Activated CD8-positive, alpha-beta T cell treated with anti-CD3 and anti-CD28 coated beads, Interleukin-2, amount 10 ng/mL, durations not matched to agents 7 days and 5 days (primary cell): Measurements from ENCODE around the gene KRT86. TPM values are rescaled to one million over a fixed set of nuclear protein-coding genes. Genes with fewer than 3 reads are reported as not detected.

ENCODE experiments used
- ATAC-seq: fragments of 150-1000 bp; cut with Tn5 transposase; one replicate; pipeline ENCODE4 v1.10.0; 2021; ENCODE audit warnings: moderate library complexity
- CTCF ChIA-PET: fragments of 350-600 bp; sonication (Branson Sonifier 250); formaldehyde crosslinking; loops from one replicate; lab custom pipeline; 2021; ENCODE audit warnings: antibody characterized with exemption; lab: Charles Lee
- POLR2A ChIA-PET: fragments of 350-600 bp; sonication (Branson Sonifier 250); formaldehyde crosslinking; loops from one replicate; lab custom pipeline; 2021; ENCODE audit warnings: antibody characterized with exemption; lab: Charles Lee
- DNase-seq: peaks from one replicate; pipeline ENCODE4 v3.0.0-alpha.2; 2020
- H3K27ac Mint-ChIP-seq: one replicate; pipeline ENCODE4 v1.8.0; 2021; ENCODE audit warnings: mild to moderate bottlenecking, mixed read lengths
- H3K27me3 Mint-ChIP-seq: one replicate; pipeline ENCODE4 v1.8.0; 2021; ENCODE audit warnings: low read depth, mixed read lengths
- H3K36me3 Mint-ChIP-seq: one replicate; pipeline ENCODE4 v1.8.0; 2021; ENCODE audit warnings: low read depth, mixed read lengths
- H3K4me1 Mint-ChIP-seq: one replicate; pipeline ENCODE4 v1.8.0; 2021; ENCODE audit warnings: low read depth, mixed read lengths
- H3K4me3 Mint-ChIP-seq: one replicate; pipeline ENCODE4 v1.8.0; 2021; ENCODE audit warnings: mild to moderate bottlenecking, mixed read lengths
- H3K9me3 Mint-ChIP-seq: one replicate; pipeline ENCODE4 v1.8.0; 2022; ENCODE audit warnings: mixed read lengths; ENCODE audit not compliant: insufficient read depth
- total RNA-seq, 2 experiments: library from RNA; stranded (reverse); gene quantifications; one replicate each; pipeline ENCODE4 v1.2.3, GENCODE V29; 2021

KRT86 gene
- total RNA-seq, 2 experiments from 2014 or later, result 1.1 TPM

DNA sequence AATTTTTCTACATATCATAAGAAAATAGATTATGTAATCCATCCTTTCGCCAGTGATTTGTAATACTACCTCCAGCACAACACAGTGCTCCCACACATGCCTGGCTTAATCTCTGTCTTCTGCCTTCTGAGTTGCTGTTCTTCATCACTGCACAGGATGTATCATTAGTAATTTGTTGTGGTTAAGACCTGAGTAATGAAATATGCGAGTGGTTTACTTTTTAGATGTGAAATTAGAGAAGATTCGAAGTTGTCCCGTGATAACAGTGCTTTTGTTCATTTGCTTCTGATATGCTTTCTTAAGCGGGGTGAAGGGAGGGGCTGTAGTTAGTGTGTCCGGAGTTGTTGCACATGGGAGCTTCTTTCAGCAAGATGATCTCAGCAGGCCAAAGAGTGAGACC lies 74.8 kb downstream of the KRT86 start:
- H3K27me3 Mint-ChIP-seq, result peaks cover 45% of the 10 kb centered on the region
- CTCF ChIA-PET, result interaction anchor here (4.7 kb wide), 1 partner anchor 12 kb away, joined by 21 read pairs; no protein-coding TSS in a partner anchor
- H3K27ac Mint-ChIP-seq, result no peak overlapping the region
- POLR2A ChIA-PET, result no interaction called here
- no peak for DNase-seq
- H3K4me1 Mint-ChIP-seq, result peaks cover 8% of the 10 kb centered on the region
- H3K9me3 Mint-ChIP-seq, result no peaks in the 10 kb centered on the region
- no peak overlapping the region for H3K4me3 Mint-ChIP-seq
- no peak for ATAC-seq
- H3K36me3 Mint-ChIP-seq, result no peaks in the 10 kb centered on the region

DNA sequence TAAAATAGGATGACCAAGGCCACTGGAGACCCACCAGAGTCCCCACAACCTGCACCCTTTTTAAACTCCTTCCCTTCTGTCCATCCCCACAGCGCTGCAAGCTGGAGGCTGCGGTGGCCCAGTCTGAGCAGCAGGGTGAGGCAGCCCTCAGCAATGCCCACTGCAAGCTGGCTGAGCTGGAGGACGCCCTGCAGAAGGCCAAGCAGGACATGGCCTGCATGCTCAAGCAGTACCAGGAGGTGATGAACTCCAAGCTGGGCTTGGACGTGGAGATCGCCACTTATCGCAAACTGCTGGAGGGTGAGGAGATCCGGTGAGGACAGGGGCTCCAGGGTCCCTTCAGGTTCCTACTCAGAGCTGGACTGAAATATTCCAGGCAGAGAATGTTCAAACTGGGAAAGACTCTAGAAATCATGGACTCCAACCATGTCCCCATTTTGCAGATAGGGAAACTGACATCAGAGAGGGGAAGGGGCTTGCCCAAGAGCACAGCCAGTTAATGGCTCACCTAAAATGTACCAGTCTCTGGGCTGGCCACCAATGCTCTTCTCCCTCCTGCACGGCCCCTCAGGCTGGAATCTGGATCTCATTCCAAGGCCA lies 75.7 kb downstream of the KRT86 start:
- no peaks in the 10 kb centered on the region for H3K9me3 Mint-ChIP-seq

DNA sequence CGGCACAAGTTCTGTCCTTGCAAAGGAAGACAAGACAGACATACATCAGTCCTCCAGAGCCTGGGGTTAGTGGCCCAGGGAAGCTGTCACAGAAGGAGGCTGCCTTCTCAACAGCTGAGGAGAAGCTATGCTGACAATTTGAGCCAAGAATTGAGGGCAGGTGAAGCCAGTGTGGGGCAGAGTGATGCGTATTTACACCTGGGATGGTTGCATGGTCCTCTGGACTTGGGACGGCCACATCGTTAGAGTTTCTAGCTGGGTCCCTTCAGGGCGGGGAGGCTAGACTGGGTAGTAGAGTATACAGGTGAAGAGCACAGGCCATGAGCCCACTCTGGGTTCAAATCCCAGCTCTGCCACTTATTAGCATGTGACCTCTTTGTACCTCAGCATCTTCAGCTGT lies 76.3 kb downstream of the KRT86 start:
- H3K4me1 Mint-ChIP-seq, result peaks cover 8% of the 10 kb centered on the region
- DNase-seq (no peak), ATAC-seq (no peak)
- peaks cover 49% of the 10 kb centered on the region for H3K27me3 Mint-ChIP-seq
- ChIA-PET POLR2A (no interaction called here), CTCF (interaction anchor here (0.6 to 4.7 kb wide), 6 partner anchors 11 to 520 kb away, joined by 3 to 21 read pairs (median 4); no protein-coding TSS in a partner anchor)
- no peaks in the 10 kb centered on the region for H3K9me3 Mint-ChIP-seq
- no peak overlapping the region for H3K27ac Mint-ChIP-seq
- H3K36me3 Mint-ChIP-seq, result no peaks in the 10 kb centered on the region
- H3K4me3 Mint-ChIP-seq, result no peak overlapping the region

More for the DNA sequence above, 75.7 kb downstream of the KRT86 start:
- Mint-ChIP-seq H3K4me3 (no peak overlapping the region), H3K27me3 (peaks cover 49% of the 10 kb centered on the region), H3K4me1 (peaks cover 8% of the 10 kb centered on the region), H3K36me3 (no peaks in the 10 kb centered on the region), H3K27ac (no peak overlapping the region)
- ChIA-PET POLR2A (no interaction called here), CTCF (interaction anchor here (2.3 to 4.7 kb wide), 2 partner anchors 11 to 22 kb away, joined by 8 to 21 read pairs; no protein-coding TSS in a partner anchor)
- ATAC-seq (no peak), DNase-seq (no peak)

DNA sequence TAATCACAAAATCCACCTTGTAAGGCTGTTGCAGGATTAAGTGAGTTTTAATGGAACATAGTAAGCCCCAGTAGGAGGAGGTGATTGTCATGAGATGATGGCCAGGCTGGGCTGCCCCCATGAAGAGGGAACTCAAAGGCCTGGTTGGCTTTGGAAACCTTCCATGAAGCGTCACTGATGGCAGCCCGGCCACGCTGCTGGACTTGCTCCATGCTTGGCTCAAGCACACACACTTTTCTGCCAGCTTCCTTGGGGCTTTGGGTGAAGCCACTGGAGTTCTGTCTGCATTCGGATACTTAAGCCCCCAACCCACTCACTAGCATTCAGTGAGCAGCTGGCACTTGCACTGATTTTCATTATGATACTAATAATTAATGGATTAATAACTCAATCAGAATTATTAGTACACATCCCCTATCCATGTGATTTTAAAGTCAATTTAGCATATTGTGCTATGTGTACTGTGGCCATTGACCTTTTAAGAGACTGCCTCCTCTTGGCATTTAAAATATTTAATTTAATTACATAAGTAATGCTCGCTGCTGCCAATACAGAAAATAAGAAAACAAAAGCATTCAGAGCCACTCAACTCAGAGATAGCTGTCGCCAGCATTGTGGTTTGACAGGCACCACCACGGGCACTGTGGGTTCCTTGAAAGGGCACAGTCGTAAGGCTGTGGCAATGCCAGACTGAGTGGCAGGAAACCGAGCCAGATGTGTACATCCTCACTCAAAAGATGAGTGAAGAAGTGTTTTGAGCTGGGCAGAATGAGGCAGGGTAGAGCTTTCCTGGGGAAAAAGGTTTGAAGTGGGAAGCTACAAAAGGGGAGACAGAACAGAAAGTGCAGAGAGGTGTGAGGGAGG lies 77.0 kb downstream of the KRT86 start:
- no peak overlapping the region for H3K4me3 Mint-ChIP-seq

DNA sequence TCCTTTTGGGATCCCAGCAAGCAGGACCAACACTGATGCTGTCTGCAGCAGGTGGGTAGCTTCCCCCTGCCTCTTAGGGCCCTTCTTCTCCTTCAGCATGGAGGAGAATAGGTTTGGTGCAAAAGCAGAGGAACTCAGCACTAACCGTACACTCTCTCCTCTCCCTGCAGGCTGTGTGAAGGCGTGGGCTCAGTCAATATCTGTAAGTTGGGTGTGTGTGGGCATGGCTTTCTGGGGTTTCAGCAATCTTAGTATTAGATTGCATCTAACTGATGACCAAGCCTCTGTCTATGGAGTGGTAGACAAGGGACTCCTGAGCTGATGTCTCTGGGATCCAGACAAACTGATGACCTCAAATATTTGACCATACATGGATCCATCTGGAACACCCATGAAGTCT lies 78.5 kb downstream of the KRT86 start:
- Mint-ChIP-seq H3K36me3 (no peaks in the 10 kb centered on the region), H3K9me3 (no peaks in the 10 kb centered on the region), H3K27ac (no peak overlapping the region), H3K27me3 (peaks cover 44% of the 10 kb centered on the region), H3K4me3 (no peak overlapping the region), H3K4me1 (peaks cover 13% of the 10 kb centered on the region)
- DNase-seq (no peak), ATAC-seq (no peak)
- ChIA-PET POLR2A (no interaction called here), CTCF (interaction anchor here (1.1 to 4.7 kb wide), 6 partner anchors 8 to 532 kb away, joined by 3 to 21 read pairs (median 4); no protein-coding TSS in a partner anchor)

More for the DNA sequence above, 77.0 kb downstream of the KRT86 start:
- ChIA-PET CTCF (interaction anchor here (0.6 to 4.7 kb wide), 8 partner anchors 10 to 519 kb away, joined by 3 to 21 read pairs (median 4); no protein-coding TSS in a partner anchor), POLR2A (no interaction called here)
- Mint-ChIP-seq H3K9me3 (no peaks in the 10 kb centered on the region), H3K4me1 (peaks cover 8% of the 10 kb centered on the region), H3K27me3 (peaks cover 45% of the 10 kb centered on the region), H3K36me3 (no peaks in the 10 kb centered on the region), H3K27ac (no peak overlapping the region)
- DNase-seq, result peak; percentile 69
- peak; percentile 92 for ATAC-seq

DNA sequence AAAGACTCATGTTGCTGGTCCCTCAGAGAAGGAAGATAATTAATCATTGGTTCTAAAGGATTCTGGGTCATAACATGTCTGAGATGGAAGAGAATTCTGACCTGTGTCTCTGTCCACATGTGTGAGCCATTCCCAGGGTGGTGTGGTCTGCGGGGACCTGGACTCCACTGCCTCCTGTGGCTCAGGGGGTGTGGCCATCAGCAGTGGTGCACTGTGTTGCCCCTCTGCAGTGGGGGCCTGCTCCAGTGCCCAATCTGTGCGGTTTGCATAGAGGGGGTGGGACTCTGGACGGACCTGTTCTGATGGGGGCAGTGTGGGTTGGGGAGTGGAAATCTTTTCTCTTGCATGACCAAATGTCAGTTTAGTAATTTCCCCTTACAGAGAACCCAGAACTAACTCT lies 79.3 kb downstream of the KRT86 start:
- no peak for DNase-seq
- Mint-ChIP-seq H3K27ac (no peak overlapping the region), H3K27me3 (peaks cover 36% of the 10 kb centered on the region), H3K9me3 (no peaks in the 10 kb centered on the region), H3K36me3 (no peaks in the 10 kb centered on the region), H3K4me1 (peaks cover 21% of the 10 kb centered on the region), H3K4me3 (no peak overlapping the region)
- ATAC-seq, result no peak
- POLR2A ChIA-PET, result no interaction called here
- CTCF ChIA-PET, result interaction anchor here (1.4 to 4.7 kb wide), 4 partner anchors 8 to 75 kb away, joined by 3 to 21 read pairs (median 4); no protein-coding TSS in a partner anchor

DNA sequence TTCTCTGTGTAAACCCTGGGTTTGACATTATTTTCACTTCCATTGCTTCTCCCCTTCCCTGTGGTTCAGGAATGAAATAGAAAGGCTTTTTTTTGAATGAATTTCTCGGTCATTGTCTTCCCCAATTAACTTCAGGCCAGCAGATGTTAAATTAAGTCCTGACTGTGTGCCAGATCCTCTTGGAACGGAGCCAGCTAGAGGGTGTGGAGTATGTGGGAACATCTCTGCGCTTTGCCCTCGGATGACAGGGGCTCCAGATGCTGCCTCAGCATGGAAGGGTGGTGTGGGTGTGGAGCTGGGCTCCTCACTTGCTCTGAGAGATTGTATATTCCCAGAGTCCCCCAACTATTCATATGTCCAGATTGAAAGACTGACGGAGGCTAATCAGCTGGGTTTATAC lies 79.8 kb downstream of the KRT86 start:
- no peaks in the 10 kb centered on the region for H3K9me3 Mint-ChIP-seq
- peaks cover 25% of the 10 kb centered on the region for H3K4me1 Mint-ChIP-seq
- ChIA-PET POLR2A (no interaction called here), CTCF (interaction anchor here (0.9 to 1.4 kb wide), 2 partner anchors 26 to 46 kb away, joined by 3 read pairs; no protein-coding TSS in a partner anchor)
- H3K36me3 Mint-ChIP-seq, result no peaks in the 10 kb centered on the region
- peaks cover 32% of the 10 kb centered on the region for H3K27me3 Mint-ChIP-seq
- no peak overlapping the region for H3K4me3 Mint-ChIP-seq
- DNase-seq (no peak), ATAC-seq (no peak)
- no peak overlapping the region for H3K27ac Mint-ChIP-seq

DNA sequence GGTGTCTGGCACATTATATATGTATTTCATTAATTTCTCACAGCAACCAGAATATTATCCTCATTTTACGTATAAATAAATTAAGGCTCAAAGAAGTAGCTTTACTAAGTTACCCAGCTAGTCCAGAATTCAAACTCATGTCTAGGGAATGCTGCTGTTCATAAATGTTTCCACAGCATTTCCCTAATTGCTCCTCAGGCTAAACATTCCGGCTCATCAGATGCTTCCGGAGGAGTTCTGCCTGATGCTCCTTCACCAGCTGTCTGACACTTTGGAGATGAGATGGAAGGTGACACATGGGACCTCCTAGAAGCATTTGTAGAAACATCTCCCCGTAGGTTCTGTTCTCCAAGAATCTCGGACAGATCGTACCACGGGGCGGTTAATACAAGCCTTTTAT lies 80.7 kb downstream of the KRT86 start:
- DNase-seq (no peak), ATAC-seq (no peak)
- POLR2A ChIA-PET, result no interaction called here

DNA sequence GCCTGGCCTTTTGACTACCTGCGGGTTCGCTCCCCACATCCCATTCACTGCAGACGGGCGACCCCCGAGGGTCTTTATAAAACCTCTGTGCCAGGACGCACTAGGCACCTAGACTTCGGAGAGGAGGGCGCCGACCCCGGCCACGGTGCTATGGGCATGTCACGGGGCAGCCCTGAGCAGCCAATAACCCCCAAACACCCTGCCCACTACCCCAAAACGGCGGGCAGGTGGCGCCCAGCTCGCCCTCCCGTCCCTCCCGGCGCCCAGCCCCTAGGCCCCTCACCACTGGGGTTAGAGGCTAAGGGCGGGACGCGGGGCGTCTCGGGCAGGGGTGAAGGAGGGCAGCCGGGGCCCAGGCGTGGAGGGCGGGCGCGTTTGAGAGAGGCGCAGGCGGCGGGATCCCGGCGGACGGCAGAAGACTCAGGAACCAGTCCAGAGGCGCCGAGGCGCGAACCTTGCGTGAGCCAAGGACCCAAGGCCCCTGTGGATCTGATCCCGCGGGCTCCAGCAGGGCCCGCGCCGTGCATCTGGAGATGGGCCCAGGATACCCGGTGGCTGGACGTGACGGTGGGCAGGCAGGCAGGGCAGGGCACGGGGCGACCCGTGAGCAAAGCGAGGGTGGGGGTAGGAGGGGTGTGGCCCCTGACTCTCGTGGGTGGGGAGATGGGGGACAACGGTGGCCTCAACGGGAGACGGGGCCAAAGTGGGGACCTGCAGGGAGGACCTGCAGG lies 81.8 kb downstream of the KRT86 start:
- no peak for ATAC-seq
- Mint-ChIP-seq H3K9me3 (no peaks in the 10 kb centered on the region), H3K4me1 (peaks cover 36% of the 10 kb centered on the region), H3K36me3 (no peaks in the 10 kb centered on the region), H3K27me3 (peaks cover 26% of the 10 kb centered on the region), H3K4me3 (no peak overlapping the region), H3K27ac (no peak overlapping the region)
- ChIA-PET CTCF (no interaction called here), POLR2A (no interaction called here)
- no peak for DNase-seq

More for the DNA sequence above, 80.7 kb downstream of the KRT86 start:
- no peak overlapping the region for H3K27ac Mint-ChIP-seq
- CTCF ChIA-PET, result interaction anchor here (1.4 kb wide), 1 partner anchor 27 kb away, joined by 3 read pairs; no protein-coding TSS in a partner anchor
- no peak overlapping the region for H3K4me3 Mint-ChIP-seq
- H3K36me3 Mint-ChIP-seq, result no peaks in the 10 kb centered on the region
- H3K27me3 Mint-ChIP-seq, result peaks cover 30% of the 10 kb centered on the region
- no peaks in the 10 kb centered on the region for H3K9me3 Mint-ChIP-seq
- peaks cover 35% of the 10 kb centered on the region for H3K4me1 Mint-ChIP-seq

DNA sequence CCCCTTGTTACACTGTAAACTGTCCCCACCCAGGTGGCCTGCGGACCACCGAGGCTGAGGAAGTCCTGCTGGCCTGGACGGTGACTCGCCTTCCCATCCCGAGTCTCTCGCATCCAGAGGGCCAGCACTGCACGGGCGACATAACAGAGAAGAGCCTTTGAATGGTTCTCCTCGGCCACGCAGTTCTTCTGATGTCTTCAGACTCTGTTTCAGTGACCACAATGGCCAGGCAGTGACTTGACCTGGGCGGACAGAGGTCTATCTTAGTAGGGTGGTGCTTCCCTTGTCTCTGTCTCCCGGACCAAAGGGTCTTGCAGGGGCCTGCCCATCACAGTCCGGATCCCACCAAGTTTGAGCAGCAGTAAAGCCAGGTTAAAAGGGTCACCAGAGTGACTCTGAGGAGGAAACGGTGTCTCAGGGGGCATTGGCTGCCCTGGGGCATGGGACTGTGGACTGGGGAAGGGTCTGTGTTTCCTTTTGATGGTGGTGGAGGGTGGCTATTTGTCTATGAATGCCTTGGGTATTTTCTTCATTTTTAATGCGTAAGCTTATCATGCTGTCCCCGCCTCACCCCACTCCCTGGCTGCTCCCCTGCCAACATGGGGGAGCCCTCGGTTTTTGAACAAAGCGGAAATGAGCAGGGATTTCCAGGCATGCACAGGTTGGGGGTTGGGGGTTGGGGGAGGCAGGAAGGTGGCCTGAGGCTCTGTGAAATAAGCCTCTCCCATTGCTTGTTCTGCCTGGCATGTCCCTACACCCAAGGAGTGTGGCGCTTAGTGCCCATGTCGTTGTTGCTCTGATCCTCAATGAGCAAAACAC lies 82.5 kb downstream of the KRT86 start:
- no peak for ATAC-seq
- POLR2A ChIA-PET, result no interaction called here
- Mint-ChIP-seq H3K4me1 (peaks cover 39% of the 10 kb centered on the region), H3K27ac (no peak overlapping the region), H3K4me3 (no peak overlapping the region), H3K9me3 (no peaks in the 10 kb centered on the region), H3K36me3 (no peaks in the 10 kb centered on the region), H3K27me3 (peaks cover 23% of the 10 kb centered on the region)
- DNase-seq, result no peak
- CTCF ChIA-PET, result interaction anchor here (1.1 kb wide), 1 partner anchor 19 kb away, joined by 4 read pairs; no protein-coding TSS in a partner anchor
